NCI-H526 (cell line): ENCODE results near the gene FCRL2.

Experiments used
- DNase-seq, 2 experiments: peaks; one replicate each; lab custom pipeline; 2025; lab: John Stamatoyannopoulos, UW

Gene FCRL2

DNA sequence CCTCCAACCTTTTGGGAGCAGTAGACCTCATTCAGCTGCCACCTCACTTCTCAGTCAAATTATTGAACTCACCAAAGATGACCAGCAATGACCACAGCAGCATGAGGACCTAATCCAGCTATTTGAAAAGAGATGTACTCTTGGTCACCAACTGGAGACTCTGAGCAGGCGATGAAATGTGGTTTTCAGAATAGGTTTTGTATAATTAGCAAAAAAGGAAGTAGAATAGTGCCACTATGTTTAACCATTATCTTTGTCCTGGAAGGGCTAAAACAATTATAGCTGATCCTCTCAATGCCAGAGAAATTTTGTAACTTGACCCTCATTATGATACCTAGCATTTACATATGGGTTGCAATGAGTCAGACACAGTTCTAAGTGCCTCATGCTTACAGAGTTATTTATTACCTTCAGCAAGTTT is at the start of gene FCRL2:
TSS of gene FCRL2 (minus strand) at position 162 of the 421 bp plus-strand sequence. CDS start at position 103, 59 bp downstream.
- DNase-seq = no peak

DNA sequence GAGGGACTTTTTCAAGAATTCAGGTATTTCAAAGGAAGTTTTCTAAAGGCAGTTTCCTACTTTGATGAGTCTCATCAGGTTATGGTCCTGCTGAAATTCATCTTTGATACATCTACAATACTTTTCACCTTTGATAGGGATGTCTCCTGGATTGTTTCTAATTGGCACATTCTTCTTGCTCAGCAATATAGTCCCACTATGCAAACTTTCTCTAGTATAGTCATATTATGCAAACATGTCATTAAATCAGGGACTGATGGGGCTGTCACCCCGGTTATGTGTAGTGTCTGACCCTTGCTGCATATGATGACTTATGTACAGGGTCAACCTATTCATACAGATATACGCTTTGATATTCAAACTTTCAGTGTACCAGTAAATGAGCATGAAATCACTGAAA is 43.4 kb upstream of the FCRL2 start:
- DNase-seq = no peak

DNA sequence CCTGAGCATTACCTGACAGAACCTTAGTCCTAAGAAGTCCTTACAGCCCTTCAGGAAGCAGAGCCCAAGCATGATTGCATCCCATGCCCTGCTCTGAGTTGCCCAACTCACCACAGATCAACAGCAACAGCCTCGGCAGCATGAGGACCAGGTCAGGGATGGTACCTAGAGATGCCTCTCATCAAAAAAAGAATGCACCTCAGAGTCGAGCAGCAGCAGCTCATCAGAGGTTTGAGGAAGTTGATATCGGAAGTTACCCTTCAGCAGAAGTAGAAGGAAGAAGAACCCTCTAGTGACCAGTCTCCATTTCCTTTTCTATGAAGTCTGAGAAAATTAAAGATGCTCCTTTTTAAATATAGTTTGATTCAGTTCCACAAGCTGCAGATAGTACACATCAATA is 43.0 kb upstream of the FCRL2 start, which contains the start of gene FCRL1:
TSS of gene FCRL1 (minus strand) at position 225 of the 400 bp plus-strand sequence. CDS start at position 142, 83 bp downstream.
- no peak for DNase-seq

DNA sequence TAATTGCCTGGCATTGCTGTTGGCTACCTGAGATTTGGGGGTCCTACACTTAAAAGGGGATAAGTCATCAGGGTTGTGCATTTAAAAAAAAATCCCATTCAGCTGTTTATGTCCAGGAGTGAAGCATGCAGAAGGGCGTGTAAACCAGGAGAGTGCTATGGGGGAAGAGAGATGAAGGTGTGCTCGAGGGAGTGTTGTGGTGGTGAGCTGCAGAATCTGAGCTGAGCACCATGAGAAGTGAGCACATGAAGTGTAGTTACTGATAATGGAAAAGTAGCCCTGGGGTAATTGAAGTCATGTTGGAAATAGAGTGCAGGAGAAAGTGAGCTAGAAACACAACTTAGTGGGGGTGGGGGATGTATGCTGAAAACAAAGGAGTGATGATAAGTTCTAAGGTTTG is 42.3 kb upstream of the FCRL2 start:
- no peak for DNase-seq

- DNase-seq = no peak
These were observed 36.3 kb upstream of the FCRL2 start for GRCh38 chr1:157813269-157813668.

DNA sequence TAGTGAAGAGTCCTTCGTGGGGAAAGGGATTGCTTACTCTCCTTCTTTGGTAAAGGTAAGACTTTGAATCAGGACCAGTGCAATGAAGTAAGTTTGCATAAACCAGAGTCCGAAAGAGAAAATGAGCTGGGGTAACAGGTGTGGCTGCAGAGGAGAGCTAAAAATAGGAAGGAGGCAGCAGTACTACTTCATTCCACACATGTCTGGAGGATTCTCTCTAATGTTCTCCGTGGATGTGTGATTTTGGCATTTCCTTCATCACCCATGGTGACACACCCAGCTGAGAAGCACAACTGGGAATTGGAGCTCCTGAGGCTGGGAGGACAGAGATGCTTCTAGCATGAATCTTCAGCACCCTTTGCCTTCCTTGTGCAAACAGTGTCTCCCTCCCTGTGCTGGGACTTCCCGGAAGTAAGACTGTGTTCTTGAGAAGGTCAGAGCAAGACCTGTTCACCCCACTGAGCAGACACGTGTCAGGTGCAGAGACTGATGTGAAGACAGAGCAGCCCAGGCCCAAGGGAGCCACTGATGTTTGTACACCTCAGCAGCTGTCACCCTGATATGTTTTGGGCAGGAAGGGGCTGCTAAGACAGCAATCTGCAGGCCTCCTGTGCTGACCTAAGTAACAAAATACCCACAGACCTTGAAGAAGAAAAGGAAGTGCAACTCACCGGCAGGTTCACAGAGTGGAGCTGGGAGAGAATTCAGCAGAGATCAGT is 29.7 kb upstream of the FCRL2 start:
- DNase-seq = no peak

DNA sequence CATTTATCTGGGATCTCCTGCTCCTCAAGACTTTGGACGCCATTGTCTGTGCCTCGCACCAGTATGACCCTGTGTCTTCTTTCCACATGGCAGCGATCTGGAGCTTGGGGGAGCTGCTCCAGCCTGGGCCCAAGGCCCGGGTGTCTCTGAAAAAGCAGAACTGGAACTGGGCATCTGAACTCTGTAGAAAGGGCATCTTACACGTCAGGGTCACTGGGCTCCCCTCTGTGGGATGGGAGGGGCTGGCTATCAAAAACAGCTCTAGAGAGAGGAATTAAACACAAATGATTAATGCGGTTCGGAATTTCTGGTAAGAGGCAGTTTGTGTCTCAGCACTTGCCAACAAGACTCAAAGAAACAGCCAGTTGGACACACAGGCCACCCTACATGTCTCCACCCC is 26.9 kb upstream of the FCRL2 start:
- DNase-seq = no peak

GRCh38 chr1:157799996-157800395 is 23.1 kb upstream of the FCRL2 start:
- no peak for DNase-seq

DNA sequence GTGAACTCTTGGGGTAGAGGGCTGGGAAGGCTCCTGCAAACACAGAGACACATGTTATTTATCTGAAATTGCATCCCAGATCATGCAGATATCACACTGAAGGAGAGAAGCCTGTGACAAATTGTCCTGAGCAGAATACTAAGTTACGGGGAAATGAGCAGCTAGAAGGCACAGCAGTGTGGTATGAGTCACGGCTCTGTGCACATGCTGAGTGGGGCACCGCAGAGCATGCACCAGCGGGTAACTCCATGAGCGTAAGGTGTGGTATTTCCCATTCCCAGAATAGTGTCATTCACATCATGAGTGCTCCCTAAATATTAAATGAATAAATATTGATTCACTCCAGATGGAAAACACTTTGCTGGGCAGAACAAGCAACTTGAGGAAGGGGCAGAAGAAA is 21.3 kb upstream of the FCRL2 start:
- no peak for DNase-seq

- DNase-seq = no peak
These were observed 8.3 kb upstream of the FCRL2 start for GRCh38 chr1:157785248-157785647.

- DNase-seq = no peak
These were observed 7.9 kb upstream of the FCRL2 start for GRCh38 chr1:157784801-157785200.

GRCh38 chr1:157782931-157783330 is 6.0 kb upstream of the FCRL2 start:
- no peak for DNase-seq

GRCh38 chr1:157781048-157781447 is 4.1 kb upstream of the FCRL2 start:
- no peak for DNase-seq

GRCh38 chr1:157775101-157775870 is 1.6 kb downstream of the FCRL2 start:
- DNase-seq = no peak

GRCh38 chr1:157774412-157774811 is 2.5 kb downstream of the FCRL2 start:
- no peak for DNase-seq

GRCh38 chr1:157773493-157774350 is 3.2 kb downstream of the FCRL2 start:
- DNase-seq = peak; percentile 8 to 58

GRCh38 chr1:157771661-157772425 is 5.1 kb downstream of the FCRL2 start:
- no peak for DNase-seq

- peak; percentile 4 to 9 for DNase-seq
These were observed 6.4 kb downstream of the FCRL2 start for GRCh38 chr1:157770442-157771043.

DNA sequence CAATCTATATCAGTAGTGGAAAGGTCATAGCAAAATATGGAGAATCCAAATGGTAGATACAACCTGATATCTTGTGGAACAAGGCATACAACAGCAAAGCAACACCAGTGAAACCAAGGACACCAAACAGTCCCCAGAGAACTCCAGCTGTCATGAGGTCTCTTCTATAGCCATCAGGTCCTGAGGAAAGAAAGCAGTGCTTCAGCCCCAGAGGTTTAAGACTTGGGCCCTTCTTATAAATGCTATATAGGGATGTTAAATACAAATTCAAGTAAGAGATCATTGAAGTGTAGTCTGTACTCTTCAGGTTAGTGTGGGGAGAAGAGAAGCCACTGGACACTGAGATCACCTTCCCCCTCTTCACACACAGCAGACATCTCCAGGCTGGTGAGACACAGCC is 10.1 kb downstream of the FCRL2 start:
- DNase-seq = no peak

DNA sequence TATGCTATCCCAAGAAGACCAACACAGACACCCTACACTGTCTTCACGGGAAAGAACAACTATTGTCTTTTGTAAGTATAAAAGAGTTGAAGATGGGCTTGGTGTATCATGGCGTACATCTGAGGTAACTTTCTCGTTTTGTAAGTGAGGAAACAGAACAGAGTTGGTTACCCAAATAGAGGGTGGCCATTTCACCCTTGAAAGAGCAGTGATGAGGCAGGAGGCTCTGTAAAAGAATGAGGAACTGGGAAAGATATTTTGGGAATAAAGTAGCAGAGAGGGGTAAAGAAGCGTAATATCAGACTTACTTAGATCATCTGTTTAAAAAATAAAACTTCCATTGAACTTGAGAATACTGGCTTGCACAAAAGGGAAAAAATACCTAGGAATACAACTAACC is 18.9 kb downstream of the FCRL2 start:
- DNase-seq = no peak

- DNase-seq = no peak
These were observed 23.3 kb downstream of the FCRL2 start for GRCh38 chr1:157753611-157754010.
